ENCODE data around the gene TMPRSS6.

Gene TMPRSS6

GRCh38 chr22:37109242-37109917 lies at the start of gene TMPRSS6:
TSS of gene TMPRSS6 (minus strand) at chr22:37109713. CDS start at chr22:37103417, 6,296 bp downstream.
- DNase-seq: no peak

- DNase-seq: no peak
These were observed 49.4 kb upstream of the TMPRSS6 start for GRCh38 chr22:37158963-37159290.

GRCh38 chr22:37157516-37158285 lies 48.2 kb upstream of the TMPRSS6 start:
- DNase-seq: no peak

- DNase-seq: no peak
These were observed 47.3 kb upstream of the TMPRSS6 start for GRCh38 chr22:37156686-37157435.

- DNase-seq: no peak
These were observed 46.5 kb upstream of the TMPRSS6 start for GRCh38 chr22:37155971-37156370.

- no peak for DNase-seq
These were observed 45.6 kb upstream of the TMPRSS6 start for GRCh38 chr22:37154925-37155712.

- no peak for DNase-seq
These were observed 44.4 kb upstream of the TMPRSS6 start for GRCh38 chr22:37153901-37154300.

GRCh38 chr22:37151401-37151800 lies 41.9 kb upstream of the TMPRSS6 start:
- no peak for DNase-seq

GRCh38 chr22:37150701-37151100 lies 41.2 kb upstream of the TMPRSS6 start:
- DNase-seq: no peak

GRCh38 chr22:37148742-37149665 lies 39.5 kb upstream of the TMPRSS6 start:
- DNase-seq: no peak

- no peak for DNase-seq
These were observed 38.6 kb upstream of the TMPRSS6 start for GRCh38 chr22:37148031-37148651.

- no peak for DNase-seq
These were observed 37.9 kb upstream of the TMPRSS6 start for GRCh38 chr22:37147186-37147990.

- no peak for DNase-seq
These were observed 37.1 kb upstream of the TMPRSS6 start for GRCh38 chr22:37146507-37147180.

- DNase-seq: no peak
These were observed 36.5 kb upstream of the TMPRSS6 start for GRCh38 chr22:37146051-37146385.

- no peak for DNase-seq
These were observed 35.9 kb upstream of the TMPRSS6 start for GRCh38 chr22:37145180-37146050.

GRCh38 chr22:37144180-37144554 lies 34.7 kb upstream of the TMPRSS6 start:
- no peak for DNase-seq

GRCh38 chr22:37141971-37142370 lies 32.5 kb upstream of the TMPRSS6 start:
- no peak for DNase-seq

- no peak for DNase-seq
These were observed 32.0 kb upstream of the TMPRSS6 start for GRCh38 chr22:37141476-37141875.

- DNase-seq: no peak
These were observed 31.3 kb upstream of the TMPRSS6 start for GRCh38 chr22:37140686-37141323.
